Measurements from ENCODE around the gene DLG1.

The DLG1 gene

DNA sequence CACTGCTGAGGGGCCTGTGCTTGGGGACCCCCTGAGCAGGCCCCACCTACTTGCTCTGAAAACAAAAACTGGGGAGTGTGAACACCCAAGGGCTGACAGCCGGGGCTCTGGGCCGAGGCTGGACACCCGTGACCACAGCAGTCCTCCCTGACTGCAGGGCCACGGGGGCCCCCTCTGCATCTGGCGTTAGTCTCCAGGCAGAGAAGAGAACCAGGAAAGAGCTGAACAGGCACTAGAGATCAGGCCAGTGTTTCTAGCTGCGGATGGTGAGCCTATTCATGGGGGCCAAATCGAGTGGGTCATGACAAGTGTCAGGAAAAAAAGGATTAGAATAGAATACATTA is 285.9 kb downstream of the DLG1 start:
- TF ChIP-seq EZH2 (optimal IDR thresholded peaks at IDR 0.05; ENCODE audit: low read depth, low read length) (no peak), EZH2phosphoT487 (IDR thresholded peaks at IDR 0.05; ENCODE audit: low read length) (no peak)
- TF ChIP-seq, protein P1, sequence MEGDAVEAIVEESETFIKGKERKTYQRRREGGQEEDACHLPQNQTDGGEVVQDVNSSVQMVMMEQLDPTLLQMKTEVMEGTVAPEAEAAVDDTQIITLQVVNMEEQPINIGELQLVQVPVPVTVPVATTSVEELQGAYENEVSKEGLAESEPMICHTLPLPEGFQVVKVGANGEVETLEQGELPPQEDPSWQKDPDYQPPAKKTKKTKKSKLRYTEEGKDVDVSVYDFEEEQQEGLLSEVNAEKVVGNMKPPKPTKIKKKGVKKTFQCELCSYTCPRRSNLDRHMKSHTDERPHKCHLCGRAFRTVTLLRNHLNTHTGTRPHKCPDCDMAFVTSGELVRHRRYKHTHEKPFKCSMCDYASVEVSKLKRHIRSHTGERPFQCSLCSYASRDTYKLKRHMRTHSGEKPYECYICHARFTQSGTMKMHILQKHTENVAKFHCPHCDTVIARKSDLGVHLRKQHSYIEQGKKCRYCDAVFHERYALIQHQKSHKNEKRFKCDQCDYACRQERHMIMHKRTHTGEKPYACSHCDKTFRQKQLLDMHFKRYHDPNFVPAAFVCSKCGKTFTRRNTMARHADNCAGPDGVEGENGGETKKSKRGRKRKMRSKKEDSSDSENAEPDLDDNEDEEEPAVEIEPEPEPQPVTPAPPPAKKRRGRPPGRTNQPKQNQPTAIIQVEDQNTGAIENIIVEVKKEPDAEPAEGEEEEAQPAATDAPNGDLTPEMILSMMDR (IDR thresholded peaks at IDR 0.05; ENCODE audit: low read length), result no peak
- Histone ChIP-seq H3K9ac (ENCODE audit: low read length) (no peak overlapping the region), H3K27ac (ENCODE audit: low read length) (no peak overlapping the region)

DNA sequence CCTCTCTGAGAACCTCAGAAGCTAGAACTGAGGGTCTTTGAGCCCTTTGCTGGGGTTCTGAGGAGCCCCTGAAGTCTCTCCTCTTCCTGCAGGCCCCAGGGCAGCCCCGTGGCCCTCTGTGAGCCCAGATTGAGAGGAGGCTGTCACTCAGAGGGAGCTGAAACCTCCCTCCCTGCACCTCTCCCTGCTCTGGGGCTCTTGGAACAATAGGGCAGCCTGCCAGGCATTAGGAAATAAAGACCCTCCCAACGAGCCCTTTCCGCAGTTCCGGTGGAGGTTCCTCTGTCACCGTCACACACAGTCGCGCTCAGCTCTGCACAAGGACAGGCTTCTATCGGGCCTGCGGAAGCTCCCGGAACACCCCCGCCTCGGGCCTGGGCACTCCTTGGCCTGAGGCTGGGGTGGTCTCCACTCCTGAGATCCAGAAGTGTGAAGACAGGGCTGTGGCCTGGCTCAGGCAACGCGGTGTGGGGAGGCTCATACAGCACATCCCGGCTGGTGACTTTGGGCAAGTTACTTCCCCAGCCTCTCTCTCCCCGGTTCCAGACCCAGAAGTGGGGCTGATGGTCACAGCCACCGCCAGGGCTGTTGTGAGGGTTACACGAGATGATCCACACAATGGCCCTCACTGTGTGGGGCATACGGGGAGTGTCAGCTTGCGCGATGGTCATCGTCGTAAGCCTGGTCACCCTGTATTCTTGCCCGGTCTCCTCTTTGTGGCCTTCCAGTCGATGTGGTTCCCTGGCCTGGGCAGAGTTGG is 286.5 kb downstream of the DLG1 start:
- no peaks in the 10 kb centered on the region for H4K20me1 ChIP-seq (ENCODE audit: insufficient read depth, low read length)
- H3K27me3 ChIP-seq (replicated peaks; ENCODE audit: insufficient read depth, low read length), result no peaks in the 10 kb centered on the region
- DNase-seq, result no peak
- no peak overlapping the region for H3K27ac ChIP-seq (ENCODE audit: low read length)
- H3K9ac ChIP-seq (ENCODE audit: low read length), result no peak overlapping the region
- no peak overlapping the region for H3K4me3 ChIP-seq (ENCODE audit: low read length)
- no peaks in the 10 kb centered on the region for H3K79me2 ChIP-seq (ENCODE audit: low read length)
- no peak overlapping the region for H2AFZ ChIP-seq (ENCODE audit: low read length)
- H3K4me1 ChIP-seq (ENCODE audit: low read length), result no peaks in the 10 kb centered on the region
- no peaks in the 10 kb centered on the region for H3K36me3 ChIP-seq (replicated peaks; ENCODE audit: insufficient read depth, low read length)
- no peaks in the 10 kb centered on the region for H3K9me2 ChIP-seq (replicated peaks; ENCODE audit: insufficient read depth, low read length)
- TF ChIP-seq EZH2 (optimal IDR thresholded peaks at IDR 0.05; ENCODE audit: low read depth, low read length), result no peak
- TF ChIP-seq, protein P1 (IDR thresholded peaks at IDR 0.05; ENCODE audit: low read length), result no peak
- TF ChIP-seq EZH2phosphoT487 (IDR thresholded peaks at IDR 0.05; ENCODE audit: low read length), result no peak
- H3F3A ChIP-seq (ENCODE audit: insufficient read depth, low read length), result no peaks in the 10 kb centered on the region
- H3K4me2 ChIP-seq (ENCODE audit: low read depth, low read length), result no peak overlapping the region
- no peaks in the 10 kb centered on the region for H3K9me3 ChIP-seq (replicated peaks; ENCODE audit: insufficient read depth, low read length)

More for the DNA sequence above, 285.9 kb downstream of the DLG1 start:
- Histone ChIP-seq H3K4me1 (ENCODE audit: low read length) (no peaks in the 10 kb centered on the region), H3F3A (ENCODE audit: insufficient read depth, low read length) (no peaks in the 10 kb centered on the region), H3K36me3 (replicated peaks; ENCODE audit: insufficient read depth, low read length) (no peaks in the 10 kb centered on the region), H3K9me2 (replicated peaks; ENCODE audit: insufficient read depth, low read length) (no peaks in the 10 kb centered on the region), H3K79me2 (ENCODE audit: low read length) (no peaks in the 10 kb centered on the region), H3K9me3 (replicated peaks; ENCODE audit: insufficient read depth, low read length) (no peaks in the 10 kb centered on the region), H2AFZ (ENCODE audit: low read length) (no peak overlapping the region), H3K4me2 (ENCODE audit: low read depth, low read length) (no peak overlapping the region), H3K27me3 (replicated peaks; ENCODE audit: insufficient read depth, low read length) (no peaks in the 10 kb centered on the region), H4K20me1 (ENCODE audit: insufficient read depth, low read length) (no peaks in the 10 kb centered on the region), H3K4me3 (ENCODE audit: low read length) (no peak overlapping the region)
- DNase-seq, result no peak

DNA sequence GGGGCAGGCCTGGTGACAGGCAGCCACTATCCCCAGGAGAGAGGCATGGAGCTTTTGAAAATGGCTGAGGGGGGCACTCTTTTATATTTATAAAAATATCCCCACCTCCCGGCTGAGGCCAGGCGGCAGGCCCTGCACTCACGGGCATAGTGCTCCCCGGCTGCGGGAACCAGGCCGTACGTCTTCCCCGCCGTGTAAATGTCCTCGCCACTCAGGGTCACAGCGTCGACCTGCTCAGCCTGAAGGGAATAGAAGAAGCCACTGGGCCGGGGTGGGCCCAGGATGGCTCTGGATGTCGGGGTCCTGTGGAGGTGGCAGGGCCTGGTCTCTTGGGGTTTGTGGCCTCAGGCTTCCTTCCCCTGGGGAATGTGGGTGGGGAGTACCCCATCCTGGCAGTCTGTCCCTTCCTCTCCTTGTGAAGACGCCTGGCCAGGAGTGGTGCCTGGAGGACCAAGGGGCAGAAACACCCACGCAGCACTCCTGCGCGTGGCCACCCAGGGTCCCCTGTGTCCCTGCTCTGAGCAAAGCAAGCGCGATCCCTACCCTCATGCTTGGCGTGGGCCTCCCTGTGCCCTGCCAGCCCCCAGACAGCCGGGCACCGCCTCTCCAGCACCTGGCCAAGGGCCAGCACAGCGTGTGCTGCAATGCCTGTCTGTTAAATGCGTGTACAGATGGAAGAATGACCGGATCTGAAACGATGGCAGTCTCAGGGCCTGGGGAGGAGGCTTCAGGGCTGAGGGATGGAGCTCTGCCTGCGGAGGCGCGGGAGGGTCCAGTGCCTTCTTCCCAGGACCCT is 287.7 kb downstream of the DLG1 start:
- H3K4me2 ChIP-seq (ENCODE audit: low read depth, low read length), result no peak overlapping the region
- H3K9me3 ChIP-seq (replicated peaks; ENCODE audit: insufficient read depth, low read length), result no peaks in the 10 kb centered on the region
- DNase-seq, result no peak
- no peak for TF ChIP-seq EZH2phosphoT487 (IDR thresholded peaks at IDR 0.05; ENCODE audit: low read length)
- TF ChIP-seq, protein P1 (IDR thresholded peaks at IDR 0.05; ENCODE audit: low read length), result no peak
- H3K9me2 ChIP-seq (replicated peaks; ENCODE audit: insufficient read depth, low read length), result no peaks in the 10 kb centered on the region
- no peak overlapping the region for H2AFZ ChIP-seq (ENCODE audit: low read length)
- no peaks in the 10 kb centered on the region for H3K4me1 ChIP-seq (ENCODE audit: low read length)
- H3K27ac ChIP-seq (ENCODE audit: low read length), result no peak overlapping the region
- H3K4me3 ChIP-seq (ENCODE audit: low read length), result no peak overlapping the region
- no peaks in the 10 kb centered on the region for H3K27me3 ChIP-seq (replicated peaks; ENCODE audit: insufficient read depth, low read length)
- H3F3A ChIP-seq (ENCODE audit: insufficient read depth, low read length), result no peaks in the 10 kb centered on the region
- H3K79me2 ChIP-seq (ENCODE audit: low read length), result no peaks in the 10 kb centered on the region
- no peak overlapping the region for H3K9ac ChIP-seq (ENCODE audit: low read length)
- no peaks in the 10 kb centered on the region for H3K36me3 ChIP-seq (replicated peaks; ENCODE audit: insufficient read depth, low read length)
- no peaks in the 10 kb centered on the region for H4K20me1 ChIP-seq (ENCODE audit: insufficient read depth, low read length)

All from MM.1S (cell line).